Right cardiac atrium (tissue), 5 donors: ENCODE data around the gene SAC3D1. TPM values are rescaled to one million over a fixed set of nuclear protein-coding genes. Genes with fewer than 3 reads are reported as not detected.
A peak's percentile ranks its signal among the peaks of the same experiment; 100 is the strongest.

ENCODE experiments used
- ATAC-seq, 2 donors: fragments of 200-7000 bp; cut with Tn5 transposase; one replicate each; pipeline versions ENCODE4 v1.8.0 to v1.9.1; 2020; ENCODE audit warnings: moderate library complexity in 2 of 2, mild to moderate bottlenecking in 1 of 2
- DNase-seq, 3 donors: peaks; one replicate each; pipeline ENCODE4 v3.0.0-alpha.2; 2020
- H3K27ac ChIP-seq: one replicate; pipeline ENCODE4 v1.5.1; 2013; ENCODE audit warnings: mild to moderate bottlenecking, low read length, control low read depth, moderate library complexity
- H3K27me3 ChIP-seq: one replicate; pipeline ENCODE4 v1.6.1; 2013; ENCODE audit not compliant: control insufficient read depth, insufficient read depth
- H3K4me1 ChIP-seq: one replicate; pipeline ENCODE4 v1.6.1; 2013; ENCODE audit warnings: low read length; ENCODE audit not compliant: control insufficient read depth, insufficient read depth
- H3K4me3 ChIP-seq: one replicate; pipeline ENCODE4 v1.5.1; 2013; ENCODE audit warnings: low read length, control low read depth
- H3K9me3 ChIP-seq: one replicate; pipeline ENCODE4 v1.6.1; 2013; ENCODE audit warnings: low read length; ENCODE audit not compliant: control insufficient read depth
- WGBS: extraction: QIAGEN DNeasy Blood & Tissue Kit; methylation state at CpG from one replicate; pipeline ENCODE4 v1.1.7; 2013; 5-methylcytosine and 5-hydroxymethylcytosine counted together
- intact Hi-C, 4 donors: fragments of 100-400 bp; cut with DNase I; formaldehyde crosslinking; loops; one replicate each; pipeline versions ENCODE4 v1.11.0 to v1.14.0; 2022 to 2023
- polyA plus RNA-seq: library from polyadenylated mRNA; stranded (reverse); fragments of 200-250 nt; gene quantifications from one replicate; pipeline ENCODE4 v1.2.3, GENCODE V29; 2013
- total RNA-seq, 4 donors: library from RNA; stranded (reverse); fragmentation: NEBNext Ultra II Directional; extraction: Animal tissue kit (Norgen Biotek cat#: 25700); gene quantifications; one replicate each; pipeline ENCODE4 v1.2.1, GENCODE V29; 2021
- donor health status: healthy with polysubstance abuse.
- donor health status: DM: no; HTN: yes; CAD: no.
- donor health status: DM: no; HTN: no; CAD: no.
- donor health status: DM: no; HTN: yes; CAD: no; lungs with severe emphysema.
- donor health status: DM: yes; HTN: yes; CAD: no.

The SAC3D1 gene
- total and polyA plus RNA-seq, 5 donors, result 4.2 to 7.7 (median 6.4) TPM

DNA sequence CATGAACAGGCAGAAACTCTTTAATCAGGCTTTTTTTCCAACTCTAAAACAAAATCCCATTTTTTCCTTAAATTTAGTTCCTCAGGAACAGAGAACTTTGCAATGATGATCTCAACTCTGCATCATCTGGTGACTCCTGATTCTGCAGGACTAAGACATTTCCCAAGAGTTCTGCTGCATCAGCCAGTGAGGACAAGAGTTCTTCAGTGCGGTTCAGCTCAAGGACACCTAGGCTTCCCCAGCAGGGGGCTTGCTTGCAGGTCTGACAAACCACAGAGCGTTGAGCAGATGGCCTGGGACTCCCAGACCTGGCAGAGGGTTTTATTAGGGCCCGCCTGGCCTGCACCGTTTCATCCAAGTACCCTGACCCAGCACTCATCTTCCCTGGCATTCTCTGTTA lies 36.4 kb downstream of the SAC3D1 start:
- no peak overlapping the region for H3K27ac ChIP-seq
- no peaks in the 10 kb centered on the region for H3K9me3 ChIP-seq
- ATAC-seq (no peak), DNase-seq (peak in 1 of 3 donors; percentile 3)
- intact Hi-C loops, result no loop called here
- WGBS, result 76% methylated on average over 4 of the region's 4 CpGs
- H3K4me1 ChIP-seq, result no peaks in the 10 kb centered on the region
- no peaks in the 10 kb centered on the region for H3K27me3 ChIP-seq
- H3K4me3 ChIP-seq, result no peak overlapping the region

GRCh38 chr11:65078151-65078550 lies 37.1 kb downstream of the SAC3D1 start:
- H3K27ac ChIP-seq, result no peak overlapping the region
- no peak overlapping the region for H3K4me3 ChIP-seq
- DNase-seq (peak in 1 of 3 donors; percentile 40), ATAC-seq (no peak)
- intact Hi-C loops, result no loop called here
- WGBS, result 62% methylated on average over 3 of the region's 3 CpGs
- H3K4me1 ChIP-seq, result no peaks in the 10 kb centered on the region
- no peaks in the 10 kb centered on the region for H3K27me3 ChIP-seq
- no peaks in the 10 kb centered on the region for H3K9me3 ChIP-seq

DNA sequence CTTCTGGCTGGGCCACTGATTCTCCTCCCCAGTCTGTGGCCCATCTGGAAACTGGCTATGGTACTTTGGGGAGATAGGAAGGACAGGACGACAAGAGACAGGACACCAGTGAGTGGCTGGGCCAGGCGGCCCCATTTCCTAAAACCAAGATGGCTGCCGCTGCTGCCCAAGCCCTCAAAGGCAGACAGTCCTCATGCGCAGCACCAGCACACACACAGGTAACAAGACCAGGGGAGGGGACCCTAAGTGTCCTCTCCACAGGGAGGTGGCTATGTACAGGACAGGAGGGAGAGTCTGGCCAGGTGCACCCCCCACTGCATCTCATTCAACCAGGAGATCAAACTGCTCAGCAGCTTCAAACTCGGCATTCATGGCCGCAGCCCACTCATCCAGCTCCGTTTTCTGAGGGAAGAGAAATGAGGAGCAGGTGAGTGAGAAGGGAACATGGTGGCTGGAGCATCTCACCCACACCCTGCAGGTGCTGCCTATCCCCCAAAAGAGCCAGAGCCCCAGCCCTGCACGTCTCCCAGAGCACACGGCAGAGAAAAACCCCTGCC lies 37.9 kb downstream of the SAC3D1 start:
- Histone ChIP-seq H3K27me3 (no peaks in the 10 kb centered on the region), H3K9me3 (no peaks in the 10 kb centered on the region), H3K4me3 (no peak overlapping the region), H3K4me1 (no peaks in the 10 kb centered on the region), H3K27ac (no peak overlapping the region)
- 90% methylated on average over 9 of the region's 9 CpGs for WGBS
- peak in 1 of 3 donors; percentile 26 for DNase-seq
- intact Hi-C loops, result no loop called here
- ATAC-seq, result no peak

DNA sequence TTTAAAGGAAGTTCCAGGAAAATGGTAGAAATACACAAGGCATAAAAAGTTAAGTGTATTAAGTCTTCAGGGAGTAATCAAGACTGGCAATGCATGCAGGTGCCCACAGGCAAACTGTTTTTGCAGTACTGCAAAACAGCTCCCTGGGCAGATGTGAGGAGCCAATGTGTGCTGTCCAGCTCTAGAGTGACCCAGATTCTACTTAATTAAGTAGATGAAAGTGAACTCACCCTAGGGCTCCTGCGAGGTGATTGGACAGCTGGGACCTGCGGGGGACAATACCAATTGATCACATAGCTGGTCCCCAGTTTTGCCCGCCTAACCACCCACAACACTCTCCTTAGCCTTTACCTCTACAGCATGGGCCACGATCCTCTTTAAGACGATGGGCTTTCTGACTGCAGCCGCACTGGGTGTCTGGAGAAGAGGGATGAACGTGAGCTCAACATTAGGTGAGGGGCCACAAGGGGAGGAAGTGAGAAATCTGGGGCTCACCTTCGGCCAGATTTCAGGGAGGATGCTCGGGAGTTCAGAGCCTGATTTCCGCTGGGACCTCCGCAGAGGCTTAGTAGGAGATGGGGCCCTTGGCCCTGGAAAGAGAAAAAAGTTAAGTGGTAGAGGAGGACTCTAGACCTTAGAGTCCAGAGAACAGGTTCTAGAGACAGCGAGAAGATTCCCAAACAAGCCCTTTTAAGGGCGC lies 42.3 kb downstream of the SAC3D1 start:
- peaks cover 2% of the 10 kb centered on the region for H3K4me1 ChIP-seq
- no peaks in the 10 kb centered on the region for H3K27me3 ChIP-seq
- WGBS, result 3% methylated on average over 13 of the region's 13 CpGs
- no peak overlapping the region for H3K27ac ChIP-seq
- H3K4me3 ChIP-seq, result peak overlapping the region; percentile 88
- DNase-seq, result peak in 1 of 3 donors; percentile 37
- intact Hi-C loops, result loop anchor here in 2 of 4 donors (5.0 to 10.0 kb wide), 2 partner anchors 36 to 68 kb away; partner anchors contain the start of gene ARL2 (in 1 of the 2)
- ATAC-seq, result no peak
- H3K9me3 ChIP-seq, result no peaks in the 10 kb centered on the region

- peak; percentile 95 to 98 (median 98) for DNase-seq
- intact Hi-C loops, result loop anchor here in 2 of 4 donors (5.0 to 10.0 kb wide), 2 partner anchors 37 to 69 kb away; partner anchors contain the start of gene ARL2 (in 1 of the 2)
- no peaks in the 10 kb centered on the region for H3K27me3 ChIP-seq
- peak within 1 kb of the TSS; percentile 88 for H3K4me3 ChIP-seq
- ATAC-seq, result peak; percentile 95 to 97
- H3K4me1 ChIP-seq, result peaks cover 2% of the 10 kb centered on the region
- H3K9me3 ChIP-seq, result no peaks in the 10 kb centered on the region
- whole genome bisulfite sequencing, result under 1% methylated on average over 79 of the region's 79 CpGs
- peak within 1 kb of the TSS; percentile 81 for H3K27ac ChIP-seq
Observed at GRCh38 chr11:65083834-65084597, 43.0 kb downstream of the SAC3D1 start, which contains the start of the genes CDCA5 and ZFPL1. CDCA5 (minus strand) TSS chr11:65084040; CDS start chr11:65083978, 62 bp downstream. ZFPL1 (plus strand) TSS chr11:65084222; CDS start chr11:65084699, 477 bp downstream.

DNA sequence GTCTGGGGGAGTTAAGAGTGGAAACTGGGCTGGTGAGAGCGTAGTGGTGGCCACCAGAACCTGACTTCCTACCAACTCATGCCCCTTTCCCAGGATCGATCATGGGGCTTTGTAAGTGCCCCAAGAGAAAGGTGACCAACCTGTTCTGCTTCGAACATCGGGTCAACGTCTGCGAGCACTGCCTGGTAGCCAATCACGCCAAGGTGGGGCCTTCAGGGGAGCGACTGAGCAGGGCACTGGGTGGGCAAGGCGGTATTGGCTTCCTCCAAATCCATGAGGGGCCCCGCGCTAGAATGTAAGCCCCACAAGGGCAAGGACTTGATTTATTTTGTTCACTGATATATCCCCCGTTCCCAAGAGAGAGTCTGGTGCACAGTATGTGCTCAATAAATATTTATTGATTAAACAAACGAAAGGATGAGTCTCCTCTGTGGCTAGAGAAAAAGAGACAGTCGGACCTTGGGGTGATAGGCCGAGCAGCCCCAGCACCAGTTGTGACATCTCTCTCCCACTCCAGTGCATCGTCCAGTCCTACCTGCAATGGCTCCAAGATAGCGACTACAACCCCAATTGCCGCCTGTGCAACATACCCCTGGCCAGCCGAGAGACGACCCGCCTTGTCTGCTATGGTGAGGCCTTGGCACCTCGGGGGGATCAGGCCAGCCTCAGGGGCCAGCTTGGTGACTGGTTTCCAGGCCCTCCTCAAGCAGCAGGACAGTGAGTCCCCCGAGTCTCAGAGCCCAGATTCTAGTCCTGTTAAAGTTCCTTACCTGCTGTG lies 43.8 kb downstream of the SAC3D1 start:
- Histone ChIP-seq H3K27me3 (no peaks in the 10 kb centered on the region), H3K4me3 (peak overlapping the region; percentile 88), H3K9me3 (no peaks in the 10 kb centered on the region), H3K4me1 (peaks cover 2% of the 10 kb centered on the region), H3K27ac (peak overlapping the region; percentile 38)
- WGBS, result 45% methylated on average over 23 of the region's 23 CpGs
- no peak for ATAC-seq
- intact Hi-C loops, result loop anchor here in 2 of 4 donors (5.0 to 10.0 kb wide), 2 partner anchors 37 to 70 kb away; partner anchors contain the start of gene ARL2 (in 1 of the 2)
- DNase-seq, result peak in 2 of 3 donors; percentile 14 to 37

DNA sequence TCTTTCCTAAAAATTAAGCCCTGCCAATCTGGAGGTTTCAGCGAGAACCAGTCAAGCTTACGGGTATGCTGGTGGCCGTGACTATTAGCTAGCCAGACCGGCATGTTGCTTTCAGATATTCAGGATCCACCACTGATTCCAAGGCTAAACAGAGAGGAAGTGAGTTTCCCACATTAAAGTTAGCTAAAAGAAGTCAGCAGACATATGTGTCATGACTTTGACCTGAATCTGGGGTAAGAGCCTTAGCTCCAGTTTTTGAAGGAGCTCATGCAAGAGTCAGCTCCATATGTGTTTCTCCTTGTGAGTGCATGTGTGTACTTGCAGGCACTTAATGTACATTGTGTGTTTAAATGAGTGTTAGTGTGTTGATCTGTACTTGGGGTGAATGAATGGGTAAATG lies 44.4 kb downstream of the SAC3D1 start:
- Histone ChIP-seq H3K27me3 (no peaks in the 10 kb centered on the region), H3K9me3 (no peaks in the 10 kb centered on the region), H3K27ac (no peak overlapping the region), H3K4me3 (no peak overlapping the region), H3K4me1 (peaks cover 2% of the 10 kb centered on the region)
- DNase-seq (peak in 1 of 3 donors; percentile 3), ATAC-seq (no peak)
- WGBS, result 89% methylated on average over 4 of the region's 4 CpGs
- intact Hi-C loops, result loop anchor here in 1 of 4 donors (10.0 kb wide), 1 partner anchor 71 kb away; the partner anchor contains the start of gene ARL2

DNA sequence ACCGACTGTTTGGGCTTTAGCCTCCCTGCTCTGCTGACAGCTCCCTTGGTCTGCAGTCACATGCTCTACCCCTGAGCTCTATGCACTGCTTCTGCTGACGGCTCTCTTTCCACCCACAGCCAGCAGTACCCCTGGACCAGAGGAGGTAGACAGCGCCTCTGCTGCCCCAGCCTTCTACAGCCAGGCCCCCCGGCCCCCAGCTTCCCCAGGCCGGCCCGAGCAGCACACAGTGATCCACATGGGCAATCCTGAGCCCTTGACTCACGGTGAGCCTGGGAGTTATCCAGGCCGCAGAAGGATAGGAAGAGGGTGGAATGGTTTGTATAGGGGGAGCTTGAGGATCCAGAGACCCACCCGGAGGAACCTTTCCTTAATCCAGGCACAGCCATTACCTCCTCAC lies 45.8 kb downstream of the SAC3D1 start:
- no peak for ATAC-seq
- intact Hi-C loops, result loop anchor here in 1 of 4 donors (10.0 kb wide), 1 partner anchor 72 kb away; the partner anchor contains the start of gene ARL2
- H3K27ac ChIP-seq, result no peak overlapping the region
- H3K4me3 ChIP-seq, result no peak overlapping the region
- no peaks in the 10 kb centered on the region for H3K9me3 ChIP-seq
- DNase-seq, result peak in 2 of 3 donors; percentile 6 to 12
- H3K4me1 ChIP-seq, result peaks cover 2% of the 10 kb centered on the region
- no peaks in the 10 kb centered on the region for H3K27me3 ChIP-seq
- 89% methylated on average over 9 of the region's 9 CpGs for WGBS

DNA sequence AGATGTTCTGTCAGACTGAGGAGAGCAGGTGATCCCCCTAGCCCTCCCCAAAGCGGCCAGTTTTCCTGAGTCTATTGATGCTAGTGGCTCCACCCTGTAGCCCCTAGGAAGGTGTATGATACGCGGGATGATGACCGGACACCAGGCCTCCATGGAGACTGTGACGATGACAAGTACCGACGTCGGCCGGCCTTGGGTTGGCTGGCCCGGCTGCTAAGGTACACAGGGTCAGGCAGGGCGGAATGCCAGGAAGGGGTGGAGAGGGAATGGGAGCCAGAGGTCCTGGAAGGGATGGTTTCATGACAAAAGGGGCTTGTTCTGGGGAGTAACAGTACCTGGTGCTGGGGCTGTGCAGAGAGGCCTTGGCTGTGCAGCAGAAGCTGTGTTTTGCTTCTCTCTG lies 46.2 kb downstream of the SAC3D1 start:
- no peak for ATAC-seq
- Histone ChIP-seq H3K27me3 (no peaks in the 10 kb centered on the region), H3K4me1 (peaks cover 2% of the 10 kb centered on the region), H3K4me3 (no peak overlapping the region), H3K9me3 (no peaks in the 10 kb centered on the region), H3K27ac (no peak overlapping the region)
- whole genome bisulfite sequencing, result 86% methylated on average over 11 of the region's 11 CpGs
- intact Hi-C loops, result loop anchor here in 1 of 4 donors (10.0 kb wide), 1 partner anchor 72 kb away; the partner anchor contains the start of gene ARL2
- peak in 2 of 3 donors; percentile 20 to 65 for DNase-seq

DNA sequence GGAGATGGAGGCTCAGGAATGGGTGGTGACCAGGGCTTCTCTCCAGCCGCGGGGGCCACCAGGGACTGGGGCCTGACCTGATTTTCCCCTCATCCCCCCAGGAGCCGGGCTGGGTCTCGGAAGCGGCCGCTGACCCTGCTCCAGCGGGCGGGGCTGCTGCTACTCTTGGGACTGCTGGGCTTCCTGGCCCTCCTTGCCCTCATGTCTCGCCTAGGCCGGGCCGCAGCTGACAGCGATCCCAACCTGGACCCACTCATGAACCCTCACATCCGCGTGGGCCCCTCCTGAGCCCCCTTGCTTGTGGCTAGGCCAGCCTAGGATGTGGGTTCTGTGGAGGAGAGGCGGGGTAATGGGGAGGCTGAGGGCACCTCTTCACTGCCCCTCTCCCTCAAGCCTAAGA lies 46.8 kb downstream of the SAC3D1 start:
- Histone ChIP-seq H3K27ac (no peak overlapping the region), H3K9me3 (no peaks in the 10 kb centered on the region), H3K4me3 (no peak overlapping the region), H3K27me3 (no peaks in the 10 kb centered on the region), H3K4me1 (peaks cover 2% of the 10 kb centered on the region)
- no peak for ATAC-seq
- peak in 2 of 3 donors; percentile 6 to 38 for DNase-seq
- WGBS, result 94% methylated on average over 15 of the region's 15 CpGs
- intact Hi-C loops, result loop anchor here in 1 of 4 donors (10.0 kb wide), 1 partner anchor 73 kb away; the partner anchor contains the start of gene ARL2
